ENCODE measurements around the gene MYL11. TPM values are rescaled to one million over a fixed set of nuclear protein-coding genes. Genes with fewer than 3 reads are reported as not detected.
A peak's percentile ranks its signal among the peaks of the same experiment; 100 is the strongest.

MYL11 gene
- total RNA-seq, 3 donors from 2014 or later (not counting 1 experiment from before 2014, with no cell fraction given) = 2.9 to 8.0 (median 7.2) TPM

- peaks cover 0 to 7% of the 10 kb centered on the region in 2 donors for H3K27me3 Mint-ChIP-seq (ENCODE audit: low read depth in 2 of 2)
- peaks cover under 1% of the 10 kb centered on the region for H3K27me3 ChIP-seq (ENCODE audit: control insufficient read depth, insufficient read depth, low read length)
- H3K9me3 Mint-ChIP-seq = no peaks in the 10 kb centered on the region
- peaks cover 33 to 64% of the 10 kb centered on the region in 2 donors for H3K4me1 Mint-ChIP-seq
- WGBS (ENCODE audit: insufficient coverage) = 74% methylated on average over 23 of the region's 23 CpGs
- H3K27ac ChIP-seq (ENCODE audit: low read length) = no peak overlapping the region
- H3K4me3 Mint-ChIP-seq = peak overlapping the region; percentile 78
- peaks cover 67% of the 10 kb centered on the region for H3K4me1 ChIP-seq (ENCODE audit: control insufficient read depth, insufficient read depth, low read length)
- H3K4me3 ChIP-seq (ENCODE audit: low read length) = no peak overlapping the region
- no peaks in the 10 kb centered on the region for H3K9me3 ChIP-seq (ENCODE audit: control insufficient read depth, insufficient read depth, low read length)
- intact Hi-C loops (cut with micrococcal nuclease) = no loop called here
- ATAC-seq = no peak
- no peaks in the 10 kb centered on the region for H3K36me3 Mint-ChIP-seq
- peak overlapping the region in 1 of 2 donors; percentile 58 for H3K27ac Mint-ChIP-seq
- H3K36me3 ChIP-seq (ENCODE audit: control insufficient read depth, insufficient read depth, low read length) = no peaks in the 10 kb centered on the region
- DNase-seq = no peak
- no peak for TF ChIP-seq CTCF (IDR thresholded peaks at IDR 0.05)
Observed at GRCh38 chr16:30398661-30399434, 24.2 kb downstream of the MYL11 start.

- H3K27ac ChIP-seq (ENCODE audit: low read length) = no peak overlapping the region
- H3K36me3 ChIP-seq (ENCODE audit: control insufficient read depth, insufficient read depth, low read length) = no peaks in the 10 kb centered on the region
- 22% methylated on average over 12 of the region's 12 CpGs for WGBS (ENCODE audit: insufficient coverage)
- ATAC-seq = no peak
- Mint-ChIP-seq H3K36me3 (no peaks in the 10 kb centered on the region), H3K4me3 (peak overlapping the region; percentile 89), H3K9me3 (no peaks in the 10 kb centered on the region), H3K27me3 (ENCODE audit: low read depth in 2 of 2) (peaks cover 0 to 7% of the 10 kb centered on the region in 2 donors), H3K27ac (peak overlapping the region; percentile 67 to 88), H3K4me1 (peaks cover 29 to 60% of the 10 kb centered on the region in 2 donors)
- intact Hi-C loops (cut with micrococcal nuclease) = loop anchor here (10.0 kb wide), 1 partner anchor 335 kb away; the partner anchor contains the start of gene ALDOA
- no peak for TF ChIP-seq CTCF (IDR thresholded peaks at IDR 0.05)
- H3K9me3 ChIP-seq (ENCODE audit: control insufficient read depth, insufficient read depth, low read length) = no peaks in the 10 kb centered on the region
- peaks cover 63% of the 10 kb centered on the region for H3K4me1 ChIP-seq (ENCODE audit: control insufficient read depth, insufficient read depth, low read length)
- no peak for DNase-seq
- H3K4me3 ChIP-seq (ENCODE audit: low read length) = peak overlapping the region; percentile 44
- H3K27me3 ChIP-seq (ENCODE audit: control insufficient read depth, insufficient read depth, low read length) = peaks cover 3% of the 10 kb centered on the region
Observed at GRCh38 chr16:30399435-30400186, 25.0 kb downstream of the MYL11 start.

GRCh38 chr16:30401768-30402425 lies 27.3 kb downstream of the MYL11 start:
- no peaks in the 10 kb centered on the region for H3K9me3 ChIP-seq (ENCODE audit: control insufficient read depth, insufficient read depth, low read length)
- peaks cover 3% of the 10 kb centered on the region for H3K27me3 ChIP-seq (ENCODE audit: control insufficient read depth, insufficient read depth, low read length)
- ATAC-seq (no peak), DNase-seq (no peak)
- H3K36me3 ChIP-seq (ENCODE audit: control insufficient read depth, insufficient read depth, low read length) = no peaks in the 10 kb centered on the region
- no peak for TF ChIP-seq CTCF (IDR thresholded peaks at IDR 0.05)
- no peaks in the 10 kb centered on the region for H3K36me3 Mint-ChIP-seq
- H3K27ac Mint-ChIP-seq = peak overlapping the region in 1 of 2 donors; percentile 88
- H3K4me1 ChIP-seq (ENCODE audit: control insufficient read depth, insufficient read depth, low read length) = peaks cover 49% of the 10 kb centered on the region
- H3K4me3 ChIP-seq (ENCODE audit: low read length) = no peak overlapping the region
- H3K27ac ChIP-seq (ENCODE audit: low read length) = no peak overlapping the region
- H3K27me3 Mint-ChIP-seq (ENCODE audit: low read depth in 2 of 2) = peaks cover 0 to 7% of the 10 kb centered on the region in 2 donors
- peak overlapping the region; percentile 89 for H3K4me3 Mint-ChIP-seq
- peaks cover 17 to 44% of the 10 kb centered on the region in 2 donors for H3K4me1 Mint-ChIP-seq
- WGBS (ENCODE audit: insufficient coverage) = 87% methylated on average over 8 of the region's 8 CpGs
- intact Hi-C loops (cut with micrococcal nuclease) = loop anchor here (10.0 kb wide), 1 partner anchor 337 kb away; the partner anchor contains the start of gene ALDOA
- H3K9me3 Mint-ChIP-seq = no peaks in the 10 kb centered on the region
